K562 (cell line): ENCODE measurements around the gene SLC35F4. TPM values are rescaled to one million over a fixed set of nuclear protein-coding genes. Genes with fewer than 3 reads are reported as not detected.

Experiments used
- ATAC-seq: fragments of 200-7000 bp; cut with Tn5 transposase; 3 replicates; pipeline ENCODE4 v1.9.1; 2020; ENCODE audit warnings: moderate library complexity
- BruUV-seq: library from RNA; stranded (reverse); fragments of 400-500 nt; replicated peaks from 2 replicates; lab custom pipeline; 2021; lab: Mats Ljungman, UMichigan
- CTCF ChIA-PET: fragments of 300-600 bp; formaldehyde crosslinking; extraction: SDS; loops from one replicate; lab custom pipeline; 2021; ENCODE audit warnings: low intra/inter-chr PET ratio; lab: Yijun Ruan, JAX
- POLR2A ChIA-PET: fragments of 300-600, 350-650 bp; sonication (Branson Sonifier 250); formaldehyde crosslinking; extraction: SDS; loops from one replicate; lab custom pipeline; 2021; ENCODE audit warnings: antibody characterized with exemption, inconsistent platforms; lab: Yijun Ruan, JAX
- DNase-seq, 4 experiments: peaks; one replicate each; pipeline versions ENCODE4 v3.0.0 to v3.0.0-alpha.2; 2011 to 2018; ENCODE audit warnings: low spot score in 3 of 4, mixed read lengths in 3 of 4; ENCODE audit errors: extremely low read depth in 1 of 4
- FAIRE-seq: peaks from 2 replicates; lab custom pipeline; 2011; peaks lifted over from hg19 to GRCh38; lab: Jason Lieb, UNC
- H2AFZ ChIP-seq: 2 replicates; pipeline ENCODE4 v1.6.0; 2011; ENCODE audit warnings: low read depth, low read length, control low read depth, inconsistent platforms
- H3K27ac ChIP-seq: fragments of 200-600 bp; 3 replicates; pipeline ENCODE4 v1.8.0; 2011; ENCODE audit warnings: low read depth, mild to moderate bottlenecking, control low read depth, inconsistent platforms, low read length, moderate library complexity, mixed read lengths; ENCODE audit errors: extremely low read depth
- H3K27me3 ChIP-seq, 2 experiments: fragments of 300-600 bp in 1 of 2; 2 replicates in 1 of 2; 3 replicates in 1 of 2; pipeline versions ENCODE4 v1.6.0 to v1.8.0; 2011; ENCODE audit warnings: inconsistent platforms in 2 of 2, low read length in 2 of 2, mild to moderate bottlenecking in 1 of 2, mixed read lengths in 1 of 2, moderate library complexity in 1 of 2; ENCODE audit not compliant: control insufficient read depth in 2 of 2, insufficient read depth in 2 of 2
- H3K36me3 ChIP-seq: fragments of 300-600 bp; 3 replicates; pipeline ENCODE4 v1.8.0; 2011; ENCODE audit warnings: mild to moderate bottlenecking, low read length, inconsistent platforms; ENCODE audit not compliant: control insufficient read depth, insufficient read depth
- H3K4me1 ChIP-seq, 2 experiments: fragments of 200-600 bp in 1 of 2; replicated peaks in 1 of 2; 2 replicates in 1 of 2; 3 replicates in 1 of 2; pipeline versions ENCODE4 v1.5.1 to v1.8.0; 2011; ENCODE audit warnings: inconsistent platforms in 2 of 2, low read length in 2 of 2, mild to moderate bottlenecking in 1 of 2, mixed read lengths in 1 of 2, moderate library complexity in 1 of 2; ENCODE audit not compliant: control insufficient read depth in 2 of 2, insufficient read depth in 2 of 2
- H3K4me2 ChIP-seq: 2 replicates; pipeline ENCODE4 v1.6.1; 2011; ENCODE audit warnings: low read length, control low read depth, inconsistent platforms, mixed read lengths; ENCODE audit not compliant: insufficient read depth
- H3K4me3 ChIP-seq: fragments of 200-600 bp; sonication (generic), shearing (Covaris generic); 2 replicates; pipeline ENCODE4 v1.5.1; 2016; ENCODE audit warnings: control low read depth, inconsistent platforms
- H3K79me2 ChIP-seq: fragments of 200-600 bp; 3 replicates; pipeline ENCODE4 v1.8.0; 2011; ENCODE audit warnings: low read length, inconsistent platforms; ENCODE audit not compliant: control insufficient read depth, insufficient read depth
- H3K9ac ChIP-seq, 2 experiments: 2 replicates each; pipeline versions ENCODE4 v1.6.0 to v1.6.1; 2011; ENCODE audit warnings: low read depth in 2 of 2, low read length in 2 of 2, control low read depth in 1 of 2, inconsistent platforms in 1 of 2, mild to moderate bottlenecking in 1 of 2, mixed read lengths in 1 of 2; ENCODE audit not compliant: insufficient read depth in 1 of 2
- H3K9me1 ChIP-seq: one replicate; pipeline ENCODE4 v1.6.0; 2011; ENCODE audit warnings: inconsistent platforms, mild to moderate bottlenecking, low read length, moderate library complexity; ENCODE audit not compliant: control insufficient read depth, insufficient read depth
- H3K9me3 ChIP-seq: replicated peaks from 2 replicates; pipeline ENCODE4 v1.5.1; 2011; ENCODE audit warnings: low read depth, low read length, inconsistent platforms; ENCODE audit not compliant: control insufficient read depth, insufficient read depth
- H4K20me1 ChIP-seq: replicated peaks from 2 replicates; pipeline ENCODE4 v1.6.1; 2011; ENCODE audit warnings: low read length, inconsistent platforms, mixed read lengths; ENCODE audit not compliant: control insufficient read depth, insufficient read depth
- NONO ChIP-seq, 2 experiments: fragments of 200-400 bp in 1 of 2; fragments of 450-650 bp in 1 of 2; formaldehyde crosslinking in 1 of 2; IDR thresholded peaks; 2 replicates each; pipeline ENCODE4 v1.6.1; 2017; ENCODE audit warnings: low read depth in 2 of 2, mild to moderate bottlenecking in 2 of 2, moderate library complexity in 2 of 2, low read length in 1 of 2
- RBM34 ChIP-seq: fragments of 200-400 bp; formaldehyde crosslinking; IDR thresholded peaks from 2 replicates; pipeline ENCODE4 v1.6.1; 2018; ENCODE audit warnings: low read length, borderline replicate concordance; ENCODE audit not compliant: insufficient read depth
- TSC22D4 ChIP-seq: fragments of 450-650 bp; IDR thresholded peaks from 2 replicates; pipeline ENCODE4 v1.6.1; 2016; ENCODE audit warnings: missing genetic modification characterization, missing biosample characterization, control low read depth
- ZNF232 ChIP-seq: sonication (generic); formaldehyde crosslinking; IDR thresholded peaks from 2 replicates; pipeline ENCODE4 v1.8.0; 2022; ENCODE audit warnings: mild to moderate bottlenecking, missing genetic modification reagents
- WGBS: fragments of 100-300 bp; shearing (Covaris generic); methylation state at CpG from one replicate; pipeline ENCODE4 v1.1.6; 2016; ENCODE audit warnings: low coverage, mixed read lengths; ENCODE audit not compliant: insufficient coverage; ENCODE audit errors: missing lambda C conversion rate; 5-methylcytosine and 5-hydroxymethylcytosine counted together
- in situ Hi-C: fragments of 300-500 bp; cut with MboI; formaldehyde crosslinking; loops from 4 replicates; pipeline ENCODE4 v1.15.0; 2018; ENCODE audit warnings: inconsistent platforms, mixed read lengths
- intact Hi-C: fragments of 100-400 bp; cut with micrococcal nuclease; formaldehyde crosslinking; loops from 2 replicates; pipeline ENCODE4 v1.14.2; 2022
- polyA plus RNA-seq, 8 experiments: library from polyadenylated mRNA; depleted of rRNA in 4 of 8; stranded (reverse) in 5 of 8; unstranded in 3 of 8; fragments of >200 nt; fragmentation: Nextera tagmentation in 2 of 8; fragmentation: Illumina TruSeq in 1 of 8; extraction: Ambion mirVana in 2 of 8; extraction: Trizol in 1 of 8; gene quantifications; 2 replicates each; pipeline versions ENCODE4 v1.2.1 to v1.2.3, GENCODE V29; 2011 to 2014; ENCODE audit warnings: inconsistent platforms in 1 of 8, missing spikeins in 1 of 8
- total RNA-seq, 7 experiments: library from RNA; depleted of rRNA in 6 of 7; stranded (reverse); fragments of >200 nt in 6 of 7; fragmentation: Illumina TruSeq in 2 of 7; extraction: Trizol in 2 of 7; gene quantifications; 2 replicates each; pipeline versions ENCODE4 v1.2.1 to v1.2.3, GENCODE V29; 2011 to 2021; ENCODE audit warnings: low replicate concordance in 1 of 7
- TF ChIP-seq, protein P1 (sequence below): fragments of 450-650 bp; IDR thresholded peaks from 2 replicates; pipeline ENCODE4 v1.6.1; 2016; ENCODE audit warnings: low read depth, mild to moderate bottlenecking, moderate library complexity
- TF ChIP-seq, protein P2 (sequence below): sonication (generic); formaldehyde crosslinking; IDR thresholded peaks from 2 replicates; pipeline ENCODE4 v1.8.0; 2022; ENCODE audit warnings: mild to moderate bottlenecking, missing genetic modification reagents

SLC35F4 gene
- total and polyA plus RNA-seq, 9 of the 15 experiments (the other 6 are each of a cell fraction or from before 2014, with no cell fraction given), result 0.01 TPM; not detected in 8

DNA sequence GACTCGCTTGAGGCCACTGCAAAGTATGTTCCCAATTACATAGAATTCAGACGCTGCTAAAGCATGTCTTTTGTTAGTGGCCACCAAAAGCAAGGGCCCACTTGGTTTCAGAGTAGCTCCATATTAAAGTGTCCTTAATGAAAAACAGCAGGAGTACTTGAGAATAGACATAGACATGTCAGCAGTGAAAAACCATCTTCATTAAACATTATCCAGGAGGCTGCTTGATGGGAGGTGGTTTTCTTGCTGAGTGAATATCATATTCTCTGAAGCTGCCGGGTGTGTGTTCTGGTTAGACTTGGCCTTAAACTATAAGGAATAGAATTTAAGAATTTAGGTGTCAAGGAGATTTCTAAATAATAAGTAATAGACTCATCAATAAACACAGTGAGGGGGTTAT, 292.7 kb downstream of the SLC35F4 start:
- Histone ChIP-seq H3K79me2 (no peaks in the 10 kb centered on the region), H3K27ac (no peak overlapping the region), H3K36me3 (no peaks in the 10 kb centered on the region), H3K9me3 (no peaks in the 10 kb centered on the region), H3K27me3 (no peaks in the 10 kb centered on the region), H3K4me1 (no peaks in the 10 kb centered on the region), H3K9me1 (no peaks in the 10 kb centered on the region), H4K20me1 (no peaks in the 10 kb centered on the region), H3K4me3 (no peak overlapping the region), H3K9ac (no peak overlapping the region), H3K4me2 (no peak overlapping the region), H2AFZ (no peak overlapping the region)
- intact Hi-C loops (no loop called here), in situ Hi-C loops (no loop called here)
- TF ChIP-seq, protein P1, sequence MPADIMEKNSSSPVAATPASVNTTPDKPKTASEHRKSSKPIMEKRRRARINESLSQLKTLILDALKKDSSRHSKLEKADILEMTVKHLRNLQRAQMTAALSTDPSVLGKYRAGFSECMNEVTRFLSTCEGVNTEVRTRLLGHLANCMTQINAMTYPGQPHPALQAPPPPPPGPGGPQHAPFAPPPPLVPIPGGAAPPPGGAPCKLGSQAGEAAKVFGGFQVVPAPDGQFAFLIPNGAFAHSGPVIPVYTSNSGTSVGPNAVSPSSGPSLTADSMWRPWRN, result no peak
- TF ChIP-seq ZNF232 (CRISPR knock-in tag), result no peak
- no peak for FAIRE-seq
- BruUV-seq, result no TSS peak
- ChIA-PET CTCF (no interaction called here), POLR2A (interaction anchor here (0.8 kb wide), 1 partner anchor 1211 kb away, joined by 4 read pairs; no protein-coding TSS in a partner anchor)
- 0% methylated on average over 3 of the region's 3 CpGs for WGBS
- no peak for ATAC-seq
- no peak for DNase-seq

DNA sequence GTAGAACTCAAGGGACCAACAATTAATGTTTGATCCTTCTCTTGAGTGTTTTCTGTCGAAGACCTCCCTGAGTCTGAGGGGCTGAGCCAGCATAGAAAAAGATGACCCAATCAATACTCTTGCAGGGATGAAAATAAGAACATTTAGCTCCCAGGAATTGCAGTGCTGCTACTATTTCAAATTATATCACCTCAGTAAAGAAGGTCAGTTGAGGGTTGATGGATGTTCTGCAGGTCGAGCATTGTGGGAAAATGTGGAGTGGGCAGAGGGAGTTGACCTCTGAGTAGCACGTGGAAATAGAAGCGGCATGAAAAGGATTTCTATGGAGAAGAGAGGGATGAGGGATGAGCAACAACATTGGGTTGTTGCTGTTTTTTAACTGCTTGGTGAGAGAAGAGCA, 297.3 kb downstream of the SLC35F4 start:
- ATAC-seq, result no peak
- Histone ChIP-seq H3K9me1 (no peaks in the 10 kb centered on the region), H3K4me3 (no peak overlapping the region), H3K27me3 (no peaks in the 10 kb centered on the region), H3K9me3 (no peaks in the 10 kb centered on the region), H3K79me2 (no peaks in the 10 kb centered on the region), H4K20me1 (no peaks in the 10 kb centered on the region), H2AFZ (no peak overlapping the region), H3K27ac (no peak overlapping the region), H3K4me1 (no peaks in the 10 kb centered on the region), H3K9ac (no peak overlapping the region), H3K4me2 (no peak overlapping the region), H3K36me3 (no peaks in the 10 kb centered on the region)
- intact Hi-C loops, result no loop called here
- POLR2A ChIA-PET, result no interaction called here
- DNase-seq, result no peak
- in situ Hi-C loops, result no loop called here
- no peak for FAIRE-seq
- BruUV-seq, result no TSS peak
- CTCF ChIA-PET, result no interaction called here
- TF ChIP-seq RBM34 (no peak), NONO (IDR thresholded peaks at IDR 0.05; ENCODE audit: low read depth in 2 of 2, low read length in 1 of 2) (no peak), TSC22D4 (tag) (no peak)
- TF ChIP-seq, protein P2, sequence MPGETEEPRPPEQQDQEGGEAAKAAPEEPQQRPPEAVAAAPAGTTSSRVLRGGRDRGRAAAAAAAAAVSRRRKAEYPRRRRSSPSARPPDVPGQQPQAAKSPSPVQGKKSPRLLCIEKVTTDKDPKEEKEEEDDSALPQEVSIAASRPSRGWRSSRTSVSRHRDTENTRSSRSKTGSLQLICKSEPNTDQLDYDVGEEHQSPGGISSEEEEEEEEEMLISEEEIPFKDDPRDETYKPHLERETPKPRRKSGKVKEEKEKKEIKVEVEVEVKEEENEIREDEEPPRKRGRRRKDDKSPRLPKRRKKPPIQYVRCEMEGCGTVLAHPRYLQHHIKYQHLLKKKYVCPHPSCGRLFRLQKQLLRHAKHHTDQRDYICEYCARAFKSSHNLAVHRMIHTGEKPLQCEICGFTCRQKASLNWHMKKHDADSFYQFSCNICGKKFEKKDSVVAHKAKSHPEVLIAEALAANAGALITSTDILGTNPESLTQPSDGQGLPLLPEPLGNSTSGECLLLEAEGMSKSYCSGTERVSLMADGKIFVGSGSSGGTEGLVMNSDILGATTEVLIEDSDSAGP, result no peak
- WGBS, result 0% methylated on average over 4 of the region's 4 CpGs
